Measurements from ENCODE around the gene COQ9. TPM values are rescaled to one million over a fixed set of nuclear protein-coding genes. Genes with fewer than 3 reads are reported as not detected.
A peak's percentile ranks its signal among the peaks of the same experiment; 100 is the strongest.
"Not testable (repeated sequence)": the region's sequence is repeated elsewhere in the genome, so short reads cannot be mapped to it uniquely, and the experiment has no call there.

Gene COQ9
- polyA plus RNA-seq, 3 donors from 2014 or later, result 14.6 to 30.3 (median 24.6) TPM

DNA sequence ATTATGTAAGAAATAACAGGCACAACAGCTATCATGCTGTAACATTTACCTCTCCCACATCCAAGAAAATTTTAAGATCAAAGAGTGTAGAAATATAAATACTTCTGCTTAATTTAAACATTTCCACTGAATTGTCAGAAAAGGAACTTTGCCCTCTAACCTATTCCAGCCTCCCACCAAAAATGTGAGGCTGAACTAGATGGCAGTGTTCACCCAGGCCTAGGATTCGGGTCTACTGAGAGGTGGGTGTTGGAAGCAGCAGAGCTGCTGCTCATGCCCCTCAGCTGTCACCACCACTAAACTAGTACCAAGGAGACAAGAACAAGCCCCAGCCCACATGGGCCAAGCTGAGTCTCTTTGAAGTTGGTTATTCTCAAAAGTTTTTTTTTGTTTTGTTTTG lies 11.4 kb upstream of the COQ9 start:
- Mint-ChIP-seq H3K27ac (no peak overlapping the region), H3K36me3 (peaks cover 40 to 78% (median 48%) of the 10 kb centered on the region in 3 donors), H3K4me1 (no peaks in the 10 kb centered on the region), H3K9me3 (peaks cover 9 to 13% (median 10%) of the 10 kb centered on the region in 6 donors), H3K4me3 (no peak overlapping the region), H3K27me3 (ENCODE audit: low read depth in 3 of 3) (peaks cover 2 to 3% (median 2%) of the 10 kb centered on the region in 3 donors)
- no peak for DNase-seq

DNA sequence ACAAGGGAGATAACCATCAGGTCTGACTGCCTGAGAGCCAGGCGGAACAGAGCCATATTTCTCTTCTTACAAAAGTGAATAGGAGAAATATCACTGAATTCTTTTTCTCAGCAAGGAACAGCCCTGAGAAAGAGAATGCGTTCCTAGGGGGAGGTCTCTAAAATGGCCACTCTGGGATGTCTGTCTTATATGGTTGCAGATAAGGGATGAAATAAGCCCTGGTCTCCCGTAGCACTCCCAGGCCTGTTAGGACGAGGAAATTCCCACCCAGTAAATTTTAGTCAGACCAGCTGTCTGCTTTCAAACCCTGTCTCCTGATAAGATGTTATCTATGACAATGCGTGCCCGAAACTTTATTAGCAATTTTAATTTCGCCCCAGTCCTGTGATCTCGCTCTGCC lies 7.3 kb upstream of the COQ9 start:
- peaks cover 10 to 14% (median 12%) of the 10 kb centered on the region in 6 donors for H3K9me3 Mint-ChIP-seq
- H3K27ac Mint-ChIP-seq, result peak overlapping the region in 1 of 6 donors; percentile 19
- H3K36me3 Mint-ChIP-seq, result peaks cover 40 to 46% (median 41%) of the 10 kb centered on the region in 3 donors
- not testable (repeated sequence) for H3K4me1 Mint-ChIP-seq; H3K4me3 Mint-ChIP-seq; H3K27me3 Mint-ChIP-seq (ENCODE audit: low read depth in 3 of 3); DNase-seq

DNA sequence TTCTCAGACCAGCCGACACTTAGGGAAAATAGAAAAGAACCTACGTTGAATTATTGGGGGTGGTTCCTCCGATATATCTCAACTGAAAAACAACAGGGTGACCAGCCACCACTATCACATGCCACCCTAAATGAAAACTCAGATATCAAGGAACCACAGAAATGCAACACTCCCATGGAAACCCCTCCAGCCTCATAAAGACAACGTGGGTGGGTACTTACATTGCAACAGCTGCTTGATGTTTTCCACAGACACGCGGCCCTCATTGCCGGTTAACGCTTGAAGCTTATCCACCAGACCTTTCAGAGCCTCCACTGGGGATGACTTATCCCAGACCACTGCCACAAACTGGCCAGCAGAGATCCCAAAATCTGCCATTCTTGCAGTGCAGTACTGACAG lies 6.7 kb upstream of the COQ9 start:
- DNase-seq; H3K27ac Mint-ChIP-seq; H3K27me3 Mint-ChIP-seq (ENCODE audit: low read depth in 3 of 3); H3K4me1 Mint-ChIP-seq; H3K4me3 Mint-ChIP-seq: not testable (repeated sequence)
- Mint-ChIP-seq H3K36me3 (peaks cover 38 to 44% (median 41%) of the 10 kb centered on the region in 3 donors), H3K9me3 (peaks cover 10 to 14% (median 12%) of the 10 kb centered on the region in 6 donors)

DNA sequence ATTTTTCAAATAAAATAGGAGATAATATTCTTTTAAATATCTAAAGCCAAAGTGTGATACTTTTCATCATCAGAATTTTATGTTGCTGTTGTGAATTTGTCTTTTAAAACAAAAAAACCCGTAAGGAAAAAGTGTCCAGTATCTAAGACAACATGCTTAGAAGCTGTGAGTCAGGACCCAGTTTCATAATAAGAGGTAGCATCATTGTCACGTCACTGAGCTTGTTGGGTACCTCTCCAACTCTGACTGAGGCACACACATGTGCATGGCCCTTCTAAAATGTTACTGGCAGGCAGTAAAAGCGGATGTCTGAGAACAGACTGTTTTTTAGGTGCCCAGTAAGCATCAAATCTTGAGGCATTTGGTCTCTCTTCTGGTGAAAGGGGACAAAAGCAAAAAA lies 2.6 kb upstream of the COQ9 start:
- Mint-ChIP-seq H3K4me1 (peaks cover 18 to 32% of the 10 kb centered on the region in 2 donors), H3K36me3 (peaks cover 17 to 23% (median 19%) of the 10 kb centered on the region in 3 donors), H3K4me3 (no peak overlapping the region), H3K27me3 (ENCODE audit: low read depth in 3 of 3) (peaks cover 0 to 2% (median 1%) of the 10 kb centered on the region in 3 donors), H3K9me3 (peaks cover 7 to 12% (median 10%) of the 10 kb centered on the region in 6 donors), H3K27ac (no peak overlapping the region)
- no peak for DNase-seq

DNA sequence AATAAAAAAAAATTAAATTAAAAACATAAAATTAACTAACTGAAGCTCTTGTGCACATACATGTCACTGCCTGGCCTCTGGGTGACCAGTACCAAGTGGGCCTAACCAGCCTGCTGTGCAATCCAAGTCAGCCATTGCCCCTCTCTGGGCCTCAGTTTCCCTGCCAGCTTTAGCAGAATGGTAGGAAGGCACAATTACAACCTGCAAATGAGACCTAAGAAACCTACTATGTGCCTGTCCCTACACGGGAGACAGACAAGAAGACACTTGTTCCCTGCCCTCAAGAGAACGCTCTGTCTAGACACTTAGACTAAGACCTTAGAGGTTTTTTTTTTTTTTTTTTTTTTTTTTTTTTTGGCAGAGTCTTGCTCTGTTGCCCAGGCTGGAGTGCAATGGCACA lies 1.8 kb upstream of the COQ9 start:
- peaks cover 9 to 15% (median 11%) of the 10 kb centered on the region in 3 donors for H3K36me3 Mint-ChIP-seq
- H3K4me3 Mint-ChIP-seq, result peak overlapping the region in 2 of 5 donors; percentile 21 to 48
- H3K27ac Mint-ChIP-seq, result no peak overlapping the region
- H3K9me3 Mint-ChIP-seq, result peaks cover under 1 to 4% (median 2%) of the 10 kb centered on the region in 6 donors
- no peak for DNase-seq
- H3K4me1 Mint-ChIP-seq, result peaks cover 18 to 33% of the 10 kb centered on the region in 2 donors
- peaks cover 0 to 2% (median 1%) of the 10 kb centered on the region in 3 donors for H3K27me3 Mint-ChIP-seq (ENCODE audit: low read depth in 3 of 3)

DNA sequence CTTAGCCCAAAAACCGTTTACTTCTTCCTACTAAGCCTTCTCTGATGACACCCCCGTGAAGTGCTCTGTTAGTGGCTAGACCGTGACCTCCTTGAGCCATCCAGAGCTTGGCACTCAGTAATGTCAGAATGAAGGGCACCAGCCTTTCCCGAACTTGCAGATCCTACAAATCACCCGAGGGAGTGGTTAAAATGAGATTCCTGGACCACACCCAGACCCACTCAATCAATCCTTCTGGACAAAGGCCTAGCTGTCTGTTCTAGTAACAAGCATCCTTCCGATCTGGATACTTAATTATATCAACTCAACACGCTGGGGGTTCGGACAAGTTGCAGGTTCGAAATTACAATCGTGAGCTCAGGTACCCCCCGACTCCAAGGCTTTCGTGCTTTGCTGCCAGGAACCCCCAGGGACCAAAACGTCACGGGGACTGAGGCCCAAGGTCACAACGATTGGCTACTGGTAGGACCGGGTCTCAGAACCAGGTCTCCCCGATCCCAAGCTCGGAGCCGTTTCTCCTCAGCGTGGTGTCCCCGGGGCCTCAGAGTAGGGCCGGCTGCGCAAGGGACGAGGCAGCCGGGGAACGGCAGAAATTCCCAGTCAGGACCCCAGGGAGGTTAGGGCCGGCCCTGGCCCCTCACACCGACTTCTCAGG lies 621 bp upstream of the COQ9 start:
- Mint-ChIP-seq H3K27ac (peak overlapping the region; percentile 80 to 93 (median 85)), H3K4me3 (peak overlapping the region; percentile 89 to 91 (median 90)), H3K9me3 (peaks cover 0 to under 1% (median 0%) of the 10 kb centered on the region in 6 donors), H3K36me3 (peaks cover 4 to 7% (median 7%) of the 10 kb centered on the region in 3 donors), H3K4me1 (peaks cover 17 to 33% of the 10 kb centered on the region in 2 donors), H3K27me3 (ENCODE audit: low read depth in 3 of 3) (peaks cover 0 to 1% (median 0%) of the 10 kb centered on the region in 3 donors)
- no peak for DNase-seq

DNA sequence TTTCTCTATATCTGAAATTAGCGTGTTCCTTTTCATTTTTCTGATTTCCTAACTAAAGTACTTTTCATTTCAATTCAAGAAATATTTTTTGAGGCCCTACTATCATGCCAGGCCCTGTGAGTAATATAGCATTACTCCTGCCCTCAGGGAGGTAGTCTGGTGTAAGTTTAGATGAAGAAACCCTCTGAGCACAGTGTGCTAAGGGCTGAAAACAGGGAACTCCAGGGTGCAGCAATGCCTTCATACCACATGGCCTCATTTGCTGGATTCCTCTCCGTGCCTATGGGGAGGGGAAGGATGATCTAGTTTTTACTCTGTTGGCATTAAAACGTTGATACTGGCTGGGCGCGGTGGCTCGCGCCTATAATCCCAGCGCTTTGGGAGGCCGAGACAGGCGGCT lies 4.7 kb downstream of the COQ9 start:
- peaks cover 5 to 21% of the 10 kb centered on the region in 2 donors for H3K4me1 Mint-ChIP-seq
- no peaks in the 10 kb centered on the region for H3K9me3 Mint-ChIP-seq
- peaks cover 20 to 28% (median 23%) of the 10 kb centered on the region in 3 donors for H3K36me3 Mint-ChIP-seq
- H3K27me3 Mint-ChIP-seq (ENCODE audit: low read depth in 3 of 3), result no peaks in the 10 kb centered on the region
- H3K27ac Mint-ChIP-seq, result no peak overlapping the region
- H3K4me3 Mint-ChIP-seq, result no peak overlapping the region
- DNase-seq, result no peak

DNA sequence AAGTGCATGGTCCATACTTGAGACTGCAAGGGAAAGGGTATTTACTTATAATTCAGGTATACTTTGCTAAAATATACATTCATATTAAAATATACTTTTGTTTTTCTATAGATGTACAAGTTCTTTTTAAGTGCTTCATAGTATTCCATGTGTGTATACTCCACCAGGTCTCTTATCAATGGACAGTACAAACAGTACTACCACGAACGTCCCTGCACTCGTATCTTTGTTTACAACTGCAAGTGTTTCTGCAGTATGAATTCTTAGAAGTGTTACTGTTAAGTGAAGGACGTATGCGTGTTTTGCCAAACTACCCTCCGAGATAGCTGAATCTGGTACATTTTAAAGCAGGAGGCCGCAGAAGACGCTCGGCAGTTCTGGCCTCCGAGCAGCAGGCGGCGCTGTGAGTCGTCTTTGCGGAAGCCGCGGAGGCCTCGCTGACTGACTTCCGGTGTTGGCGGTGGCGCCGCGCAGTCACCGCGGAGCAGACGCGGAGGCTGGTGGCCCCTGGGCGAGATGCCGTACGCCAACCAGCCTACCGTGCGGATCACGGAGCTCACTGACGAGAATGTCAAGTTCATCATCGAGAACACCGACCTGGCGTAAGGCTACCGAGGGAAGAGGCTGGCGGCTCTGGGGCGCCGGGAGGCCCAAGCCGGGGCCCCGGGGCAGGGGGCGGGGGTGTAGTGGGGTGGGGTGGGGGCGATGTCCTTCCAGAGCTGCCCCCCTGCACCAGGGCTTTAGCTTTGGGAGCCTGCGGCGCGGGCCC lies 15.1 kb downstream of the COQ9 start, which contains the start of gene POLR2C:
Gene POLR2C (plus strand): TSS at position 471 of the 769 bp plus-strand sequence. CDS start 46 bp downstream, at position 517.
- peak within 1 kb of the TSS; percentile 93 to 100 (median 98) for H3K4me3 Mint-ChIP-seq
- H3K27ac Mint-ChIP-seq, result peak within 1 kb of the TSS; percentile 87 to 99 (median 96)
- peaks cover 0 to 9% (median 4%) of the 10 kb centered on the region in 3 donors for H3K27me3 Mint-ChIP-seq (ENCODE audit: low read depth in 3 of 3)
- no peaks in the 10 kb centered on the region for H3K9me3 Mint-ChIP-seq
- peaks cover 29 to 43% of the 10 kb centered on the region in 2 donors for H3K4me1 Mint-ChIP-seq
- H3K36me3 Mint-ChIP-seq, result peaks cover 3 to 22% (median 13%) of the 10 kb centered on the region in 3 donors
- peak; percentile 87 to 90 (median 89) for DNase-seq

DNA sequence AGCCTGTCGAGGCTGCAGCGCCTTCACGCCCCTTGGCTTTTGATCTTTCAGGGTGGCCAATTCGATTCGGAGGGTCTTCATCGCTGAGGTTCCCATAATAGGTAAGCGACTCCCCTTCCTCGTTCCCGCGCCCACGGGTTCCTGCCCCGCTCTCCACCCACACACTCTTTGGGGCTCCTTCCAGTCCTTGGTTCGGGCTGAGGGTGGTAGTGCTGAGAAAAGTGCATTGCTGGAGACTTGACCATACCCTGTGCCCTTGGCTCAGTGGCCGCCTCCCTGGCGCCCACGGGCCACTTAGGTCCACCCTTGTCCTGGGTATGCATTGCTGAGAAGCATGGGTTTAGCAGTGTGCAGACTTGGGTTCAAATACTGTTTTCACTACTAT lies 15.7 kb downstream of the COQ9 start:
- peaks cover 29 to 43% of the 10 kb centered on the region in 2 donors for H3K4me1 Mint-ChIP-seq
- peak overlapping the region; percentile 87 to 99 (median 95) for H3K27ac Mint-ChIP-seq
- peaks cover 0 to 9% (median 4%) of the 10 kb centered on the region in 3 donors for H3K27me3 Mint-ChIP-seq (ENCODE audit: low read depth in 3 of 3)
- H3K36me3 Mint-ChIP-seq, result peaks cover 9 to 18% (median 13%) of the 10 kb centered on the region in 3 donors
- no peaks in the 10 kb centered on the region for H3K9me3 Mint-ChIP-seq
- H3K4me3 Mint-ChIP-seq, result peak overlapping the region; percentile 93 to 100 (median 98)
- DNase-seq, result no peak

DNA sequence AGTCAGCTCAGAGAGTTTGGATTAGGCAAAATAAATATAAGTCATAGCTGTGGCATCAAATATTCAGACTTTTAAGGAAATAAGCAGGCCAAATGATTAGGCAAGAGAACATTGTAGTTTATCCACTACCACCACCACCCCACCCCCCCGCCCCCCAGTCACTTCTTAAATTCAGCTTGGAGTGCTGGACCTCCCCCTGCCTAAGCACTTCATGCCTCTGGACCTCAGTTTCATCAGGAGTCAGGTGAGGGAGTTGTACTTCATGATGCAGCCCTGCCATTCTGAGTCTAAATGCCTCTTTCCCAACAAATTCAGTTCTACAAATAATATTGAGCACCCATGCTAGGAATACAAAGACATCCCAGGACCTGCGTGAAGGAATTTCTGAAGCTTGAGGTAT lies 17.2 kb downstream of the COQ9 start:
- no peak overlapping the region for H3K4me3 Mint-ChIP-seq
- peak overlapping the region in 3 of 6 donors; percentile 20 to 87 (median 71) for H3K27ac Mint-ChIP-seq
- peaks cover 29 to 47% of the 10 kb centered on the region in 2 donors for H3K4me1 Mint-ChIP-seq
- H3K36me3 Mint-ChIP-seq, result peaks cover 8 to 28% (median 13%) of the 10 kb centered on the region in 3 donors
- peaks cover 0 to 9% (median 4%) of the 10 kb centered on the region in 3 donors for H3K27me3 Mint-ChIP-seq (ENCODE audit: low read depth in 3 of 3)
- DNase-seq, result no peak
- no peaks in the 10 kb centered on the region for H3K9me3 Mint-ChIP-seq

DNA sequence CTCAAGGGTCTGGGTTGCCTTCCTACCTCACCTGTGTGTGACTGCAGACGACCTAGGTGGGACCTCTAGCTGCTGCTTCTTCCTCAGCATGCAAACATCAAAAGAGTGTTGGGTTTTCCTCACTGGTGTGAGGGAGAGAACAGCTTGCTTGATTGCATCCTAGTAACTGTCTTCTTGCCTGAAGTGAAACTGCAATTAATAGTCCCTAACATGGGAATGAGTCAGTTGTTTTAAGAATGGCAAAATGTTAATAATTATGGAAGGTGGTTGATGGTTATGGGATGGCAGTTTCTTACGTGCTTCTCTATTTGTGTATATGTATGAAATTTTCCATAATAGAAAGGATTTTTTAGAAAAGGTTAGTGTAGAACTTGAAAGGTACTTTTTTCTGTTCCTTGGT lies 21.1 kb downstream of the COQ9 start:
- Mint-ChIP-seq H3K27ac (no peak overlapping the region), H3K4me1 (peaks cover 19 to 37% of the 10 kb centered on the region in 2 donors), H3K4me3 (no peak overlapping the region), H3K36me3 (peaks cover 8 to 33% (median 13%) of the 10 kb centered on the region in 3 donors), H3K9me3 (no peaks in the 10 kb centered on the region), H3K27me3 (ENCODE audit: low read depth in 3 of 3) (peaks cover 0 to 1% (median 0%) of the 10 kb centered on the region in 3 donors)
- DNase-seq, result no peak

DNA sequence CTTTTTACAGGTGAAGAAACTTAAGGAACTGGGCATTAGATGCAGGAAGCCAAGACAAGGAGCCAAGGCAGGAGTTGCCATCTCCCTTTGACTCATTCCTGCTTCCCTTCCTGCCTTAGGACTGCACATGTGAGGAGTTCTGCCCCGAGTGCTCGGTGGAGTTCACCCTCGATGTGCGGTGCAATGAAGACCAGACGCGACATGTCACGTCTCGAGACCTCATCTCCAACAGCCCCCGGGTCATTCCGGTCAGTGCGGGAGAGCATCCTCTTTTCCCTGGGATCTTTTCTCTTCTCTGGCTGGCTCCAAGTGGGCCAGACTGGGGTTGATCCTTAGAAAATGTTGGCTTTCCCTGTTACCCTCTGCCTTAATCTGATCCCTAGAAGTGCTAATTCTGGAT lies 21.8 kb downstream of the COQ9 start:
- no peak overlapping the region for H3K27ac Mint-ChIP-seq
- H3K27me3 Mint-ChIP-seq (ENCODE audit: low read depth in 3 of 3), result peaks cover 0 to 1% (median 0%) of the 10 kb centered on the region in 3 donors
- peaks cover 8 to 32% (median 13%) of the 10 kb centered on the region in 3 donors for H3K36me3 Mint-ChIP-seq
- no peak overlapping the region for H3K4me3 Mint-ChIP-seq
- no peaks in the 10 kb centered on the region for H3K9me3 Mint-ChIP-seq
- no peak for DNase-seq
- peaks cover 12 to 30% of the 10 kb centered on the region in 2 donors for H3K4me1 Mint-ChIP-seq

DNA sequence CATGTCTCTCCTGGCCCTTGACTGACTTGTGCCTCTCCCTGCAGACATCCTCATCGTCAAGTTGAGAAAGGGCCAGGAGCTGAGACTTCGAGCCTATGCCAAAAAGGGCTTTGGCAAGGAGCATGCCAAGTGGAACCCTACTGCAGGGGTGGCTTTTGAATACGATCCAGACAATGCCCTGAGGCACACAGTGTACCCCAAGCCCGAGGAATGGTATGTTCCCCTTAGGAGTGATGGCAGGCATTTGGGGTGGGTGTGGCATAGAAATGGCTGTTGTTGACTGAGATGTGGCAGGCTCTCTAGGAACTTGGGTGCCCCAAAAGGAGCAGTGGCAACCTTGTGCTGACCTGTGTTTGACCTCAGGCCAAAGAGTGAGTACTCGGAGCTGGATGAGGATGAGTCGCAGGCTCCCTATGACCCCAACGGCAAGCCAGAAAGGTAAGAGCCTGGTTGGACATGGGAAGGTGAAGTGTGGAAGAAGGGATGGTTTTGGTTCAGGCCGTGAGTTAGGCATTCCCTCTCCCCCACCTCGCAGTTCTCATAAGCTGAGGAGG lies 22.7 kb downstream of the COQ9 start:
- Mint-ChIP-seq H3K27ac (no peak overlapping the region), H3K4me3 (no peak overlapping the region), H3K4me1 (peaks cover 9 to 22% of the 10 kb centered on the region in 2 donors), H3K9me3 (no peaks in the 10 kb centered on the region), H3K27me3 (ENCODE audit: low read depth in 3 of 3) (peaks cover 0 to 1% (median 0%) of the 10 kb centered on the region in 3 donors), H3K36me3 (peaks cover 4 to 30% (median 13%) of the 10 kb centered on the region in 3 donors)
- DNase-seq, result no peak

Measured in immature natural killer cell (primary cell).